ENCODE measurements around the gene PHAF1. TPM values are rescaled to one million over a fixed set of nuclear protein-coding genes. Genes with fewer than 3 reads are reported as not detected.

PHAF1 gene
- total RNA-seq, 2 donors from 2014 or later, result 10.3 TPM

GRCh38 chr16:67188323-67188722 lies 78.6 kb downstream of the PHAF1 start:
- Histone ChIP-seq H3K36me3 (peaks cover 1% of the 10 kb centered on the region), H3K4me1 (peaks cover 0 to 38% of the 10 kb centered on the region in 2 donors), H3K4me3 (no peak overlapping the region), H3K9me3 (no peaks in the 10 kb centered on the region), H3K27ac (no peak overlapping the region), H3K27me3 (no peaks in the 10 kb centered on the region)
- DNase-seq (ENCODE audit: low spot score), result no peak
- no peak for TF ChIP-seq CTCF (IDR thresholded peaks at IDR 0.05)

DNA sequence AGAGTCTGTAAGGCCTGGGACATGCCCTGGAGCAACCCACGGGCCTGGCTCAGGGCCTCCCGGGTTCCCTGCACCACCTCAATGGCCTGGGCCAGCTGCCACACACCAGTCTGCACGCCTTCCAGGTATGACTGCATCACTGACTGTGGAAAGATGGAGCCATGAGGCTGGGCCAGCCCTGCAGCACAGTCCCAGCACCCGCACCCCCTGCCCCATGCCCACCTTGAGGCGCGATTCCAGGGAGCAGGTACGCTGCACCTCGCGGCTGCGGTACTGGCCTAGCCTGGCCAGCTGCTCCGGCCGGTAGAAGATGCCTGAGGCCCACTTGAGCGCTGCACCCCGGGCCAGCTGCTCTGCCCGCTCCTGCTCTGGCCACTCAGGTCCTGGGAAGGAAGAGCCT lies 79.1 kb downstream of the PHAF1 start:
- Histone ChIP-seq H3K27ac (no peak overlapping the region), H3K4me1 (peaks cover 0 to 43% of the 10 kb centered on the region in 2 donors), H3K36me3 (peaks cover 6% of the 10 kb centered on the region), H3K9me3 (no peaks in the 10 kb centered on the region), H3K27me3 (no peaks in the 10 kb centered on the region), H3K4me3 (no peak overlapping the region)
- TF ChIP-seq CTCF (IDR thresholded peaks at IDR 0.05), result no peak
- no peak for DNase-seq (ENCODE audit: low spot score)

GRCh38 chr16:67190041-67190440 lies 80.3 kb downstream of the PHAF1 start, which contains the start of gene EXOC3L1:
Gene EXOC3L1 (minus strand): TSS chr16:67190136. CDS start chr16:67189676, 460 bp downstream.
- no peaks in the 10 kb centered on the region for H3K9me3 ChIP-seq
- no peak for DNase-seq (ENCODE audit: low spot score)
- H3K4me3 ChIP-seq, result no peak within 1 kb of the TSS
- TF ChIP-seq CTCF (IDR thresholded peaks at IDR 0.05), result no peak
- peak within 1 kb of the TSS; percentile 3 to 10 for H3K27ac ChIP-seq
- H3K4me1 ChIP-seq, result peaks cover 0 to 35% of the 10 kb centered on the region in 2 donors
- peaks cover 17% of the 10 kb centered on the region for H3K36me3 ChIP-seq
- no peaks in the 10 kb centered on the region for H3K27me3 ChIP-seq

DNA sequence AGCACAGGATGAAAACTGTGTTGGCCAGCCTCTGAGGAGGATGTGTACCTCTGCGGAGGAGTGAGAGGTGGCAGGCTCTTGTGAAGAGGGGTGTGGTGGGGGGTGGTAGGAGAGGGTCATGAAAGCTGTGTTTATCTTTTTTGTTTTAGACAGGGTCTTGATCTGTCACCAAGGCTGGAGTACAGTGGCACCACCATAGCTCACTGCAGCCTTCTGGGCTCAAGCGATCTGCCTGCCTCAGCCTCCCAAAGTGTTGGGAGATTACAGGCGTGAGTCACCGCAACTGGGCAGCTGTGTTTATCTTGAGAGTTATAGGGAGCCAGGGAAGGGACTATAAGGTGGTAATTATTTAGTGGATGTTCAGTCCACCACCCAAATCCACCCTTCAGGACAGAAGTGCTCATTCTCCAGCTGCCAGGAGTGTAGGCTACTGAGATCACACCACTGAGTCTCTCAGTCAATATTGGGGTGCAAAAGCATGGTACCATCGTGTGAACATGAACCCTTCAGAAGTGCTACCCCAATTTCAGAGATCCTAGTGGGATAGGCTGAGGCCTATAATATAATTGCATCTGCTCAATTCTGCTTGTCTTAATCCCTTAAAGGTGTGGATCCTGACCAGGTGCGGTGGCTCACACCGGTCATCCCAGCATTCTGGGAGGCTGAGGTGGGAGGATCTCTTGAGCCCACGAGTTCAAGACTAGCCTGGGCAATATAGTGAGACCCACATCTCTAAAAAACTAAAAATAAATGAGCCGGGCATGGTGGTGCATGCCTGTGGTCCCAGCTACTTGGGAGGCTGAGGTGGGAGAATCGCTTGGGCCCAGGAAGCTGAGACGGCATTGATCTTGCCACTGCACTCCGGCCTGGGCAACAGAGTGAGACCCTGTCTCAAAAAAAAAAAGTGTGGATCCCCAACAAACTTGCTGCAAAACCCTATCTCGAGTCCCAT lies 81.0 kb downstream of the PHAF1 start:
- Histone ChIP-seq H3K9me3 (no peaks in the 10 kb centered on the region), H3K27ac (peak overlapping the region; percentile 3 to 10), H3K4me1 (peaks cover 0 to 29% of the 10 kb centered on the region in 2 donors), H3K27me3 (no peaks in the 10 kb centered on the region), H3K4me3 (no peak overlapping the region), H3K36me3 (peaks cover 24% of the 10 kb centered on the region)
- no peak for DNase-seq (ENCODE audit: low spot score)
- TF ChIP-seq CTCF (IDR thresholded peaks at IDR 0.05), result no peak

- no peak for DNase-seq (ENCODE audit: low spot score)
- Histone ChIP-seq H3K27me3 (no peaks in the 10 kb centered on the region), H3K4me3 (peak overlapping the region; percentile 87 to 98), H3K4me1 (peaks cover 0 to 27% of the 10 kb centered on the region in 2 donors), H3K27ac (peak overlapping the region in 1 of 2 donors; percentile 78), H3K36me3 (peaks cover 32% of the 10 kb centered on the region), H3K9me3 (no peaks in the 10 kb centered on the region)
- TF ChIP-seq CTCF (IDR thresholded peaks at IDR 0.05), result no peak
These were observed 81.8 kb downstream of the PHAF1 start for GRCh38 chr16:67191411-67191994.

All from right atrium auricular region (tissue), 2 donors.